Liver (tissue), 3 donors: ENCODE measurements around the gene ZEB1.

Source experiments
- ATF3 ChIP-seq: IDR thresholded peaks from 2 replicates; pipeline ENCODE4 v1.6.1; 2016; ENCODE audit warnings: antibody characterized with exemption
- CTCF ChIP-seq: fragments of 150-350 bp; IDR thresholded peaks from 2 replicates; pipeline ENCODE4 v1.5.1; 2017; ENCODE audit warnings: improper control_type of control experiment, low read depth, low read length; ENCODE audit not compliant: missing input control
- FOXA1 ChIP-seq: IDR thresholded peaks from 2 replicates; pipeline ENCODE4 v1.6.1; 2016; ENCODE audit warnings: antibody characterized with exemption
- HNF4A ChIP-seq, 2 donors: conservative IDR thresholded peaks; 2 replicates each; pipeline ENCODE4 v1.6.1; 2016; ENCODE audit warnings: antibody characterized with exemption in 2 of 2, mild to moderate bottlenecking in 2 of 2
- MAX ChIP-seq: IDR thresholded peaks from 2 replicates; pipeline ENCODE4 v1.6.1; 2016; ENCODE audit warnings: antibody characterized with exemption
- NR2F2 ChIP-seq: IDR thresholded peaks from 2 replicates; pipeline ENCODE4 v1.6.1; 2016; ENCODE audit warnings: antibody characterized with exemption
- REST ChIP-seq: IDR thresholded peaks from 2 replicates; pipeline ENCODE4 v1.6.1; 2016; ENCODE audit warnings: antibody characterized with exemption, mild to moderate bottlenecking
- SP1 ChIP-seq: IDR thresholded peaks from 2 replicates; pipeline ENCODE4 v1.6.1; 2018; ENCODE audit warnings: antibody characterized with exemption, mild to moderate bottlenecking
- TAF1 ChIP-seq: conservative IDR thresholded peaks from 2 replicates; pipeline ENCODE4 v1.6.1; 2016; ENCODE audit warnings: antibody characterized with exemption, mild to moderate bottlenecking
- ZBTB33 ChIP-seq: IDR thresholded peaks from 2 replicates; pipeline ENCODE4 v1.6.1; 2016; ENCODE audit warnings: antibody characterized with exemption
- donor health status: healthy.
- donor health status: healthy.

GRCh38 chr10:31578951-31579350 lies 259.9 kb downstream of the ZEB1 start:
- TF ChIP-seq CTCF (no peak), MAX (no peak), SP1 (no peak), FOXA1 (no peak), ATF3 (no peak), ZBTB33 (no peak), REST (no peak), NR2F2 (no peak), HNF4A (conservative IDR thresholded peaks at IDR 0.05) (no peak), TAF1 (no peak)
